Measurements from ENCODE around the gene CFAP77.

Gene CFAP77

DNA sequence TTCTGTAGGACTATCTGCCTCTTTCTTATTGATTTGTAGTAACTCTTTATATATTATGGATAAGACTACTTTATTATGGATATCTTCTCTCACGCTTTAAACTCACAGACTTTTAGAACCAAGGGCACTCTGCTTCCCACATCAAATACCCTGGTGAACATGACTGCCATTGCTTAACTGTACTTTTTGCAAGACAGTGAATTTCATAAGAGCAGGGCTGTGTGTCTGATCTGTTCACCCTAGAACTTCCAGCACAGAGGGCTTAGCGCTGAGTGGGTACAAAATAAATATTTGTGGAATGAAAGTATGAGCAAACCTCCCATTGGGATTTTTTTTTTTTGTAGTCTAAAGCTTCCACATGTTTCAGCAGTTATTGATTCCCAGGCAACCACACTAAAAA, 84.8 kb downstream of the CFAP77 start:
- Histone ChIP-seq H3K27me3 (ENCODE audit: insufficient read depth, low read depth) (peaks cover 50% of the 10 kb centered on the region), H3K9ac (no peak overlapping the region), H3K79me2 (ENCODE audit: insufficient read depth, low read depth) (no peaks in the 10 kb centered on the region), H3K4me3 (IDR thresholded peaks at IDR 0.05; ENCODE audit: insufficient read depth, low read depth, low read length) (no peak overlapping the region), H2AFZ (ENCODE audit: low read depth) (no peak overlapping the region), H4K20me1 (ENCODE audit: insufficient read depth) (no peaks in the 10 kb centered on the region), H3K4me2 (no peak overlapping the region), H3K36me3 (ENCODE audit: insufficient read depth) (no peaks in the 10 kb centered on the region), H3K27ac (no peak overlapping the region), H3K4me1 (ENCODE audit: low read depth, poor library complexity, severe bottlenecking) (no peaks in the 10 kb centered on the region)
- TF ChIP-seq, protein P1, sequence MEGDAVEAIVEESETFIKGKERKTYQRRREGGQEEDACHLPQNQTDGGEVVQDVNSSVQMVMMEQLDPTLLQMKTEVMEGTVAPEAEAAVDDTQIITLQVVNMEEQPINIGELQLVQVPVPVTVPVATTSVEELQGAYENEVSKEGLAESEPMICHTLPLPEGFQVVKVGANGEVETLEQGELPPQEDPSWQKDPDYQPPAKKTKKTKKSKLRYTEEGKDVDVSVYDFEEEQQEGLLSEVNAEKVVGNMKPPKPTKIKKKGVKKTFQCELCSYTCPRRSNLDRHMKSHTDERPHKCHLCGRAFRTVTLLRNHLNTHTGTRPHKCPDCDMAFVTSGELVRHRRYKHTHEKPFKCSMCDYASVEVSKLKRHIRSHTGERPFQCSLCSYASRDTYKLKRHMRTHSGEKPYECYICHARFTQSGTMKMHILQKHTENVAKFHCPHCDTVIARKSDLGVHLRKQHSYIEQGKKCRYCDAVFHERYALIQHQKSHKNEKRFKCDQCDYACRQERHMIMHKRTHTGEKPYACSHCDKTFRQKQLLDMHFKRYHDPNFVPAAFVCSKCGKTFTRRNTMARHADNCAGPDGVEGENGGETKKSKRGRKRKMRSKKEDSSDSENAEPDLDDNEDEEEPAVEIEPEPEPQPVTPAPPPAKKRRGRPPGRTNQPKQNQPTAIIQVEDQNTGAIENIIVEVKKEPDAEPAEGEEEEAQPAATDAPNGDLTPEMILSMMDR (conservative IDR thresholded peaks at IDR 0.05; ENCODE audit: low read depth, low read length): no peak

DNA sequence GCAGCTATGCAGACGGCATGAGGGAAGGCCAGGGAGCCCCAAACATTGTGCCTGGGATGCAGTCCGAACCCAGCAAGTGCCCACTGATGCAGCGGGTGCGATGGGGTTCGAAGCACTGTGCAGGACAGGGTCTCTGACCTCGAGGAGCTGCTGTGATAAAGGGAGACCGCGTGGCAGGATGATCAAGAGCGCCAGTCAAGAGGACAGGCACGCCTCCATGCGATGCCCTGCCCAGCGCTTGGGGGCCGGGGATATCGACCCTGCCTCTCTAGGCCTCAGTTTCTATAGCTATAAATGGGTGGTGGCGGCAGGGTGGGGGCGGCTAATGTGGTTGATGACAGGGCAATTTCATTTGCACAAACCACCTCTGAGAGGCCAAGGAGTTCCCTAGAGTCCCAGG, 87.7 kb downstream of the CFAP77 start:
- H3K4me1 ChIP-seq (ENCODE audit: low read depth, poor library complexity, severe bottlenecking): no peaks in the 10 kb centered on the region
- H3K4me2 ChIP-seq: no peak overlapping the region
- H3K27ac ChIP-seq: no peak overlapping the region
- no peak overlapping the region for H3K9ac ChIP-seq
- H3K36me3 ChIP-seq (ENCODE audit: insufficient read depth): no peaks in the 10 kb centered on the region
- no peak overlapping the region for H2AFZ ChIP-seq (ENCODE audit: low read depth)
- no peak overlapping the region for H3K4me3 ChIP-seq (IDR thresholded peaks at IDR 0.05; ENCODE audit: insufficient read depth, low read depth, low read length)
- H3K79me2 ChIP-seq (ENCODE audit: insufficient read depth, low read depth): no peaks in the 10 kb centered on the region
- no peaks in the 10 kb centered on the region for H4K20me1 ChIP-seq (ENCODE audit: insufficient read depth)
- H3K27me3 ChIP-seq (ENCODE audit: insufficient read depth, low read depth): peaks cover 24% of the 10 kb centered on the region
- TF ChIP-seq, protein P1 (conservative IDR thresholded peaks at IDR 0.05; ENCODE audit: low read depth, low read length): no peak

DNA sequence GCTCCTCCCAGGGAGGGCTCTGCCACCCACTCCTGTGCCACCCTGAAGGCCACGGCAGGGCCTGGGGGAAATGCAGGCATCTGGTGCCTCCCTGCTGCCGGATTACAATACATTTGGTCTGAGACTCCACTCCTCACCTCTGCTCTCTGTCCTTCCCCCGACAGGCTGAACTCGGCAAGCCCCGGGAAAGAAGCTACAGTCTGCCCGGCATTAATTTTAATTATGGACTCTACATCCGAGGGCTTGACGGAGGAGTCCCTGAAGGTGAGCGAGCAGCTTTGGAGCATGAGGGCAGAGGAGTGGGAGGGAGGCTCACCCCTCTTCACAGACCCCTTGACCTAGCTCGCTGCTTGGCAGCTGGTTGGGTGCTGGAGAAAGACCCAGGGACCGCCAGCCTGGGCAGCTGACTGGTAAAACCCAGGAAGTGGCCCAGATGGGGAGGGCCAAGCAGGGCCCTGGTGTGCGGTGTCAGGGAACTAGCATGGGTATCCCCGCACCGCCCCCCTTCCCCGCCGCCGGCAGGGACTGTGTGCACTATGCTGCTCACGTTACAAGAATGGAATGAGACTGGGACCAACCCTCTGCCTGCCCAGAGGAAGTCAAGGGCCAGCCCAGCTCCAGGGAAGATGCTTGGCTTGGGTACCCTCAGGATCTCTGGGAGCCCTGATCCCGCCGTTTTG, 88.7 kb downstream of the CFAP77 start:
- peaks cover 16% of the 10 kb centered on the region for H3K27me3 ChIP-seq (ENCODE audit: insufficient read depth, low read depth)
- TF ChIP-seq, protein P1 (conservative IDR thresholded peaks at IDR 0.05; ENCODE audit: low read depth, low read length): no peak

DNA sequence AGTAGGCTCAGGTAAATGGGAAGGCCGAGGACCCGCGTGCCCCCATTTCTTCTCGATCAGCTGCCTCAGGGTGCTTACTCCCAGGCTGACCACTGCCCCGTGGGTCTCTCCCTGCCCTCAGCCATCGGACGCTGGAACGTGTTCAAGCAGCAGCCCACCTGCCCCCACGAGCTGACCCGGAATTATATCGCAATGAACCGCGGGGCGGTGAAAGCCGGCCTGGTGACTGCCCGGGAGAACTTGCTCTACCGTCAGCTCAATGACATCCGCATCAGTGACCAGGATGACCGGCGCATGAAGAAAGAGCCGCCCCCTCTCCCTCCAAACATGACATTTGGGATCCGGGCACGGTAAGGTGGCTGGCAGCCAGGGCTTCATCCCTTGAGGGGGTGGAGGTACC, 89.2 kb downstream of the CFAP77 start:
- H3K79me2 ChIP-seq (ENCODE audit: insufficient read depth, low read depth): no peaks in the 10 kb centered on the region
- no peak overlapping the region for H3K4me2 ChIP-seq
- H2AFZ ChIP-seq (ENCODE audit: low read depth): no peak overlapping the region
- no peak overlapping the region for H3K9ac ChIP-seq
- TF ChIP-seq, protein P1 (conservative IDR thresholded peaks at IDR 0.05; ENCODE audit: low read depth, low read length): no peak
- H3K36me3 ChIP-seq (ENCODE audit: insufficient read depth): no peaks in the 10 kb centered on the region
- no peaks in the 10 kb centered on the region for H4K20me1 ChIP-seq (ENCODE audit: insufficient read depth)
- no peaks in the 10 kb centered on the region for H3K4me1 ChIP-seq (ENCODE audit: low read depth, poor library complexity, severe bottlenecking)
- no peak overlapping the region for H3K4me3 ChIP-seq (IDR thresholded peaks at IDR 0.05; ENCODE audit: insufficient read depth, low read depth, low read length)
- H3K27me3 ChIP-seq (ENCODE audit: insufficient read depth, low read depth): peaks cover 13% of the 10 kb centered on the region
- no peak overlapping the region for H3K27ac ChIP-seq

More for the DNA sequence above, 88.7 kb downstream of the CFAP77 start:
- H2AFZ ChIP-seq (ENCODE audit: low read depth): no peak overlapping the region
- no peaks in the 10 kb centered on the region for H4K20me1 ChIP-seq (ENCODE audit: insufficient read depth)
- H3K4me3 ChIP-seq (IDR thresholded peaks at IDR 0.05; ENCODE audit: insufficient read depth, low read depth, low read length): no peak overlapping the region
- no peak overlapping the region for H3K4me2 ChIP-seq
- H3K4me1 ChIP-seq (ENCODE audit: low read depth, poor library complexity, severe bottlenecking): no peaks in the 10 kb centered on the region
- H3K79me2 ChIP-seq (ENCODE audit: insufficient read depth, low read depth): no peaks in the 10 kb centered on the region
- H3K36me3 ChIP-seq (ENCODE audit: insufficient read depth): no peaks in the 10 kb centered on the region
- H3K27ac ChIP-seq: no peak overlapping the region
- H3K9ac ChIP-seq: no peak overlapping the region

Data from KMS-11 (cell line).